GM18868 (cell line): Measurements from ENCODE around the gene UPB1.

Experiments
- ATAC-seq: cut with Tn5 transposase; IDR thresholded peaks from one replicate; pipeline ENCODE4 v1.9.1; 2021; ENCODE audit warnings: mild to moderate bottlenecking, moderate library complexity; ENCODE audit not compliant: unreplicated experiment

UPB1 gene

DNA sequence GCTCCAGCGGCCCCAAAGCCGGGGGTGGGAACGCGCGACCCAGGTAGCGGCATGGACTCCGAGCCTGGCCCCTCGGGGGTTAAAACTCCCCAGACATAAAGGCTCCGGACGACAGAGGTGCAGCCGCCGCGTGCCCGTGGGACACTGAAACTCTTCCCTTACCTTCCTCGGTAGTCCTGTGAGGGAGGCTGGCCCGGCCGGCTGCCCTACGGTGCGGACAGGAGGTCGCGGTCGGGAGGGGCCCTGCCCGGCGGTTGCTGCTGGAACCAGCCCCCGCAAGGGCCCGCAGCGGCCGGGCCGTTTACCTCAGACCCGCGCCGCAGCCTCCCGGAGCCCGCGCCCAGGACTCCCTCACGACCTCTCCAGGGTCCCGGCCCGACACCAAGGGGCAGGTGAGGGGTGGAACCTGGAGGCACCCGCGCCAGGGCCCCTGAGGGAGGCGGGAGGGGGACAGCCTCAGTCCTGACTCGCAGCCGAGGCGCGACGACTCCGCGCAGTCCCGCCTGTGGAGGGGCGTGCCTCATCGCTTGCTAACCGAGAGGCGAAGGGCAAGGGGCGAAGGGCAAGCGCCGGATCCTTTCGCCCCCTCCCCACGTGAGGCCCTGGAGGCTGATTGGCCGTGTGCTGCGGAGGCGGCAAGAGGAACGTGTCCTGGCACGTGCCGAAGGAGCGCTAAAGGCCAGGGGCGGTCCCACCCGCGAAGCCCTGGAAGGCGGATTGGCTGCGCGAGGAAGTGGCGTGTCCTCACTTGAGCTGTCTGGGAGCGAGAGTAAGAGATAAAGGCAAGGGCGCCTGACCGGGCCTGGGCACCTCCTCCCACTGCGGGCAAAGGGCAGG, at the start of gene UPB1:
Gene UPB1 (plus strand): TSS at position 805 of the 837 bp plus-strand sequence. CDS start 72 bp downstream, outside the sequence.
- ATAC-seq, result no peak

DNA sequence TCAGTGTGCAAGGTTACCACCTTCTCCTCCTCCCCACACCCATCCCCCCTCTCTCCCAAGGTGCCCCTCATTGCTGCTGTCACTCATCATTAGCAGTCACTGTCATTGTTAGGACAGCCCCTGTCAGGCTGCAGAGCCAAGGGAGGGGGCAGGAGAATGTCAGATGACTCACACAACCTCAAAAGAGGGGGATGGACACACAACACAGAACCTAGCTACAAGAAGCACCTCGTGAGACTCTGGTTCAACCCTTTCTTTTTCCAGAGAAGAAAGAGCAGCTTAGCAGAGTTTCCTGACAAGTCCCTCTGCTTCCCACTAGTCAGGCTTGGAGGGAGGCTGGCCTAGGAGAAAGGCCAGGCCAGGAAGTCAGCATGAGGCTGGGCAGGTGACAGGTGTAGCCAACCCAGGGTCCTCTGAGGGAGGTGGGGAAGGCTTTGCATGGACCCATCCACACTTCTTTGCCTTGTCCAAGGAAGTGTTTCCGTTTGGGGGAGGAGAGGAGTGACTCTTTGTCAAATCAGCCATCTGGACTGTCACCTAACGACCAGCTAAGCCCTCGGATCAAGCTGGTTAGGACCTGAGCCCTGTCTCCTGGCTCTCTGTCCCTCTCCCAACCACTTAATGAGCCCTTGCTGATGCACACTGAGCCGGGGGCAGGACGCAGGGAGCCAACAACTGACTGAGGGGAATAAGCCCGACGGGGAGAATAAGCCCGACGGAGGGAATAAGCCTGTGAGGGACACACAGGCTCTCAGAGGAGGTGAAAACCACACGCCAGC, 49.5 kb upstream of the UPB1 start:
- no peak for ATAC-seq

DNA sequence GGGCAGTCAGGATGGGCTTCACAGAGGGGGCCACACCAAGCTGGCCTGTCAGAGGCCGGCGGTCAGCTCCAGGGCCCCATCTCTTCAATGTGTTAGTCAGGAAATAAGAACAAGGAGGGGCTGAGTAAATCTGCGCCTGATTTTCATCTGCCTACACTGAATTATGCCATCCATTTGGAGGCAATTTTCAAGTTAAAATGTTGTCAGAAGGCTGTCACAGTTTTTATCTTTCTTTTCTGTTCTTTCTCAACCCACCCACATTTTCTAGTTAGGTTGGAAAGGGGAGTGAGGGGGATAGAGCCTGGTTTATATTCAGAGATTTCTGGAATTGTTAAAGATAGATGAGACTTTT, 48.9 kb upstream of the UPB1 start:
- no peak for ATAC-seq

DNA sequence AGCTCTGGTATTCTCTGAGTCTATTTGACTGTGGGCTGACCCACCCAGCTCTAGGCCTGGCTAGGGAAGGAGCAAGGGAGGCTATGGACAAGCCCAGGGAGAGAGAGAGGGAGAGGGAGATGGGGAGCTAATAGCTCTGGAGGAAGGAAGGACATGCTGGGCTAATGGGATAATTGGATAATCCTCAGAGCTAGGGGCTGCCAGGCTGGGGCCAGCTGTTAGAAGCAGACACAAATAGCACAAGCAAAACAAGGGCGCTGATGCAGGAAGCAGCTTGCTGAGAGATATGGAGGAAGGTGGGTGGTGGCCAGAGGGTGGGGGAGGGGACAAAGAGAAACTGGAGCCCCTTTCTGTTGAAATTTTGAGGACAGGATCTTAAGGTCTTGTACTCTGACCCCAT, 44.5 kb upstream of the UPB1 start:
- no peak for ATAC-seq

DNA sequence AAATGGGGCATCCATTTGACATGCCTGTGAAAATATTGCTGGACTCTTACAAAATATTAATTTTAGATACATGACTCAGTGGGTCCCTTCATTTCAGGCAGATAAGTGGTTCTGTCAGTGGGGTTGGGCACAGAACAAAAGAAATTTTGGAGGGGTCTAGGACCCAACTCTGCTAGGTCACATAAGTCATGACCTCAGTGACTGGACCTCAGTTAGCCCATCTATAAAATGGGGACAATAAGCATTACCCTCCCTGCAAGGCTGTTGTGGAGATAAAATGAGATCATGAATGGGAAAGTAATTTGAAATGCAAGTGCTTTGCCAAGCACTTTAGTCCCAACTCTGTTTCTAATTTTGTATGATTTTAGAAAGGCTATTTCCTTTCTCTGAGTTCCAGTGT, 44.0 kb upstream of the UPB1 start:
- no peak for ATAC-seq

DNA sequence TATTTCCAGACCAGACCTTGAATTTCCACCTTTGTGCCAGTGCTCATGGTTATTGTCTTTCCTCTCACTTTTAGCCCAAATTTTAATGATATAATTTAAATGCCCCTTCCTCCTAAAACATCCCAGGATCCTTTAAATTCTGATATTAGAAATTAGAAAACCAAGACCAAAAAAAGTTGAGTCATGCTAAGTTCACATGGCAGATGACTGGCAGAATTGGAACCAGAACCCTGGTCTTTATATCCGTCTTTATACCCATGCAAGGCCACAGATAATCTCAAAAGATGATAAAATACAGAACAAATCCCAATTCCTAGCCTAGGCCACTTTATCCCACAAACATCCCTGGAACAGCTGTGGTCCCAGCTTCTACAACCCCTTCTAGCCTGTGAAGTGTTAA, 41.3 kb upstream of the UPB1 start:
- ATAC-seq, result no peak

DNA sequence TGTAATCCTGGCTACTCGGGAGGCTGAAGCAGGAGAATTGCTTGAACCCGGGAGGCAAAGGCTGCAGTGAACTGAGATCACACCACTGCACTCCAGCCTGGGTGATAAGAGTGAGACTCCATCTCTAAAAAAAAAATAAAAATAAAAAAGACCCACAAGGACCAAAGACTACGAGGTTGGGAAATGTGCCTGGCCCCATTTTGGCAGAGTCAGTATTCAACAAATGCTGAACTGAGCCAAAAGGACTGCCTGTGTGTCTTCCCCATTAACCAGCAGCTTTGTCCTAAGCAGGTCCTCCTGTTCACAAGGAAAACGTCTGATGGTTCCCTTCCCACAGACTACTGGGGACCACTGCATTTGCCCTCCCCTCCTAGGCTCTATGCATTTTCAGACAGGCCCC, 40.1 kb upstream of the UPB1 start:
- ATAC-seq, result no peak

DNA sequence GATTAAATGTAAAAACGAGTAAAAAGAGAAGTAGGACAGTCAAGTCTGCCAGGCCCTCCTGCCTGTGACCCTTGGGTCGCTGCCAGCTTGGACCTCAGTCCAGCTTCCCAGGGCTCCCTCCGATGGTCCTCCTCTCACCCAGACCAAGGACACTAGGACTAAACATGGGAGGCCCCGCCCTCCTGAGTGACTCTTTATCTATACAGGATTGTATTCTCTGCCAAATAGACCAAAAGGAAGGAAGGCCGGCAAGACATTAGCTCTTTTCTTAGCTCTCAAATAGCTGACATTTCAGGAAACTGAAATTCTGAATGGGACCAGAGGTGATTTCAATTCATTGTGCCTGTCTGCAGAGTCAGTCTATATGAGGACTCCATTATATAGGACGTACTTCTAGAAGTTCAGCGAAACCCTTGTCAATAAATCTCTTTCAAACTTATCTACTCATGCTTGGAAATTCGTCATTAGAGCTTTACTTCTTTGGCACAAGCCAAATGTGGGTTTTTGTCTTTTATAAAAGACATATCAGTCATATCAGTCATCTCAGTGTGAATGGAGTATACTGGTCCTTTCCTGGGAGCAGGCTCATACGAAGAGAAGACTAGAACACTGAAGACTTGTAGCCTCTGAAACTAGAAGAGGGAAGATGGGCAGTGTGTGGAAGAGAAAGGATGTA, 39.2 kb upstream of the UPB1 start:
- no peak for ATAC-seq

DNA sequence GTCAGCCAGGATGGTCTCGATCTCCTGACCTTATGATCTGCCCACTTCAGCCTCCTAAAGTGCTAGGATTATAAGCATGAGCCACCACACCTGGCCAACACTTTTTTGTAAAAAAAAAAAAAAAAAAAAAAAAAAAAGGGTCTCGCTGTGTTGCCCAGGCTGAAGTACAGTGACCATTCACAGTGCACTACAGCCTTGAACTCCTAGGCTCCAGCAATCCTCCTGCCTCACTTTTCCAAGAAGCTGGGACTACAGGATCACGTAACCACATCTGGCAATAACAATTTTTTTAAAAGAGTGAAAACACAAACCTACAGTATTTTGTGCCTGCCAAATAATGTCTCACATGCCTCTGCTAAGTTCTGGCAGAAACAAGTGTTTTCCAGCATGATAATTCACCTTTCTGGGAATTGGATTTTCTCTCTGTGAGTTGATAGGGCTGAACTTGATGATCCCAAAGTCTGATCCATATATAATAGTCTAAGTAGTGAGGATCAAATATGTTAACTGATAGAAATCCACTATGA, 37.2 kb upstream of the UPB1 start:
- ATAC-seq, result no peak

DNA sequence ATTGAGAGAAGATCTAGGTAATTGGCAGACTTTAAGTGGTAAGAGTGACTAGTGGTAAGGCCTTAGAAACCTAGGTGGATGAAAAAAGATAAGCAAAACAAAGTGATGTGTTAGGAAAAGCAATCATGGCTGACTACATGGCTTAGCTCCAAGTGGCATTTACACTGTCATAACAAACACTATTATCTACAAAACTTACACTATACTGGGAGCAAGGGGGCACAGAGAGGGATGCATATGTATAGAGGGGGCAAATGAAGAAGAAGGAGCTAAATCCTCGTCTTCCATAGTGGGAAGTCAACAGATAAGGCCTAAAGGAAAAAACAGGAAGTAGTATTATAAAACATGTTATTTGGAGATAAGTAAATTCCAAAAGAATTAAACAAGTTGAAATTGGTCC, 35.2 kb upstream of the UPB1 start:
- ATAC-seq, result no peak

DNA sequence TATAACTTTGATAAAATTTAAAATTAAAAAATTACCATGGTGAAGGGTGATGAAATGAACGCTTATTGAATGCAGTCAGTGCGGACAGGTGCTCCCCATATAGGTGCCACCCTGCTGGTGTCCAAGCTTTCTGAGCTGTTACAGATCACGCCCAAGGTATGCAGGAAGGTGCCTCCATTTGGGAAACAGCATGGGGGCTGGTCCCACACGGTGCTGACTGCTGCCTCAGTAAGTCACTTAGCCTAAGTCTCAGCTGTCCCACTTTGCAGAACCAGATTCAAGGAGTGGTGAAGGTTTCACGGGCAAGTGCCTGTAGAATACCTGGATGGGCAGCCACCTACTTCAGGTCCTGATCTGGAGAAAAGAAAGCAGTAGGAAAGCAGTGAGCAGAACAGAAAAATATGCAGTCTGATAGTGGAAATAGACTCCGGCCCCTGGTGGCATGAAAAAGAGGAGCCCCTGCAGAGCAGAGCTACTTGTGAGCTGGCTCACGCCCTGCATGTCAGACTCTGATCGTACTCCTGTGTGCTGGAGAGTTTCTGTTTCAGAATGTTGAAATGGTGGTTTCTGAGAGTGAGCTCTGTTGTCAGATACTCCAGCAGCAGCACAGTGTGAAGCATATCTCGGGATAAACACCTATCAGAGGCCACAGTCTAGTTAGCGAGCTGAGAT, 34.6 kb upstream of the UPB1 start:
- peak; percentile 74 for ATAC-seq

DNA sequence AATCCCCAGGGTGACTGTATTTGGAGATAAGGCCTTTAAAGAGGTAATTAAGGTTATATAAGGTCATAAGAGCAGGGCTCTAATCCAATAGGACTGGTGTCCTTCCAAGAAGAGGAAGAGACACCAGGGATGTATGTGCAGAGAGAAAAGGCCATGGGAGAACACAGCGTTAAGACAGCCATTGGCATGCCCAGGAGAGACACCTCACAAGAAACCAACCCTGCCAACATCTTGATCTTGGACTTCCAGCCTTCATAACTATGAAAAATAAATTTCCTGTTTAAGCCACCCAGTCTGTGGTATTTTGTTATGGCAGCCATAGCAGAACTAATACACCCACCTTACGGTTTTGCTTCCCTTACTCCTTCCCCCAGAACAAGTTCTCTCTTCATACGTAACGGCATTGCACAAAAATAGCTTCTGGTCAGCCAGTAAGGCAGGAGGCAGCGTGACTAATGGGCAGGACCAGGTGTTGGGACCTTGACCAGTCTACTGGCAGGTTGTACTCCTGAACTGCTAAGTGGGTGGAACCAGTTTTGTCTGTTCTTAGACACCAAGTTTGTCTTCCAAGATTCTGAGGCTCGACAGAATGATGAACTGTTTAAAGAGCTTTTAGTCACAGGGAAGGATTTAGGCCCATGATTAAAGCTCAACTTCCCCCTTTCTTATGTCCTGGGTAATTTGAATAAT, 31.9 kb upstream of the UPB1 start:
- ATAC-seq, result no peak

DNA sequence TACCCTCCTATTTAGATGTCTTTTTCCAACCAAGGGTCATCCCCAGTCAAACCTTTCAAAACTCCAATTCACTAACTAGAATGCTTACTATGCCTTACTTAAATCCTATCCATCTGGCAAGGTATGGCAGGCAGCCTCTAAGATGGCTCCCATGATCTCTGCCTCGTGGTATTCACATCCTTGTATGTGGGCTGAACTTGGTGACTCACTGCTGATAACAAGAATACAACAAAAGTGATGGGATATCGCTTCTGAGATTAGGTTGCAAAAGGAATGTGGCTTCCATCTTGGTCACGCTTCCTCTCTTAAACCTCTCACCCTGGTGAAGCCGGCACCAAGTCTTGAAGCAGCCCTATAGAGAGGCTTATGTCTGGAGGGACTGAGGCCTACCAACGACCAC, 29.6 kb upstream of the UPB1 start:
- ATAC-seq, result no peak

DNA sequence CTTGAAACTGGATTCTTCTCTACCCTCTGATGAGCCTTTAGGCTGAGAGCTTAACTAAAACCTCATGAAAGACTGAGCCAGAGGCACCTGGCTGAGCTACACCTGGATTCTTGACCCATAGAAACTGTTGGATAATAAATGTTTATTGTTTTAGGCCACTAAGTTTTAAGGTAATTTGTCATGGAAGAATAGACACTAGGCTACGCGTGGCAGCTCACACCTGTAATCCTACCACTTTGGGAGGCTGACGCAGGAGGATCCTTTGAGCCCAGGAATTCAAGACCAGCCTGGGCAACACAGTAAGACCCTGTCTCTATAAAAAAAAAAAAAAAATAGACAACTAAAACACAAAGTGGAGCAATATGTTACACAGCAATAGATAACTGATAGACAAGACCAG, 29.2 kb upstream of the UPB1 start:
- no peak for ATAC-seq

DNA sequence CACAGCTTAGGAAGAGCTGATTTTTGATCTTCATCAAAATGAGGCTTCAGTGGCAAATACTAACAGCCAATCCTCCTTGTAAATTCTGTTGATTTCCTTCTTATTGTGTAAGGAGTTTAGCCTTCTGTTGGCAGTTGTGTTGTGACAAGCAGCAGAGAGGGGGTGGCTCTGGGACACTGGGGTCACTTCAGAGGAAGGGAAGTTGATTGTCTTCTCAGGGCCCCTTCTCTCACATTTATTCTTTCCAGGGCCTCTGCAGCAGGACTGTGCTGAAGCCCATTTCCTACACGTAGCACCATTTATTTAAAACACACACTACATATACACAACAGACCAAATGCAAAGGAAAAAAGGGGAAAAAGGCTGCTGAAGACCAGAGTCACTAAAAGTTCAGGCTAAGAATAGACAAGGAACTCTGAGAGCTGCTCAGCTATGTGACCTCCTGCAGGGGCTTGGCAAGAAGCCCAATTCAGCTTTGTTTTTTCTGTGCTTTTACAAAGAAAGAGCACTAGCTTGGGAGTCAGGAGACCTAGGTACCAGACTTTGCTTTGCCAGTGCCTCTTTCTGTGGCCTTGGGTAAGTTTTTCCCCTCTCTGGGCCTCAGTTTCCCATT, 28.3 kb upstream of the UPB1 start:
- ATAC-seq, result no peak

DNA sequence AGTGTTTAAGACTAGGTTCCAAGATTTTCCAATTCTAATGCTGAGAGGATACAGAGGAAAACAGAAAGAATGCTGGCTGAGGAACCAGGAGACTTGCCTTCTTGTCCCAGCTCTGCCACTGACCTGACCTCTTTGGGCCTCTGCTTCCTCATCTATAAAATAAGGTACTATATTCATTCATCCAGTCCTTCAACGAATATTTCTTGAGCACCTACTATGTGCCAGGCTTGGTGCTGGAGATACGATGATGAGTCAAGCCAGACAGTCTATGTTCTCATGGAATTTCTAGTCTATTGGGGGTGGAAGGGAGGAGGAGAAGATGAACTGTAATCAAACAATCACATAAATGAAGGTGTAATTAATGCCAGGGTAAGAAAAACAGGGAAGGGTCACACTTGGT, 27.8 kb upstream of the UPB1 start:
- ATAC-seq, result no peak

DNA sequence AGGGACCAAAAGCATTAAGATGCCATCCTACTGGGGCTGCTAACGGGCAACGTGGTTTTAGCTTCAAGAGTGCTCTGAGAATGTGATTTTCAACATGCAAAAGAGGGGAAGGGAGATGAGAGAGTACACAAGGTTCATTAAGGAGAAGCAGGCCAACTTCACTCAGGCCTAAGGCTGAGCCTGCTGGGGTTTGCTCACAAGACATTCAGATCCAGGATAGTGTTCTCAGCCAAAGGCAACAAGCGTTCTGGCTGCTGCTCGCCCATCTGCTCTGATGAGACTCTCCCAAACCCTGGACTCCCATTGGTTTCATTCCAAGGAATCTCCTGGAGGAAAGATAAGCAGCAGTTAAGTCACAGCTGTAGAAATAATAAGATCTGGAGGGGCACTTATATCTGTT, 23.6 kb upstream of the UPB1 start:
- no peak for ATAC-seq

DNA sequence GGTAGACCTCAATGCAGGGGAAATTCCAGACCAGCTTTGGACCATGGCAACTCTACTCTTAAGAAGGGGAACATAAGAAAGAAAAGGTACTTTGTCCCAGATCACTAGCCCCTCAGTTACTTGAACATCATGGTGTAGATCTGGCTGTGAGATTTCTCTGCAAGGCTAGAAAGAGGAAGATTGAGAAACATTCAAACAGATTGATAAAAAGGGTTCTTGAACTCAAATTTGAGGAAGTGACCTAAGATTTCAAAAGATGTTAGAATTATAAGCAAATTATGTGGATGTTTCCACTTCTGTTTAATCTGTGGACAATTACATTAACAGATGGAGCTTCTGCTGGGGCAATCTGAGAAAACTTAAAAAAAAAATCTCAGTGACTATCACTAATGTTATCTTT, 21.8 kb upstream of the UPB1 start:
- ATAC-seq, result no peak

DNA sequence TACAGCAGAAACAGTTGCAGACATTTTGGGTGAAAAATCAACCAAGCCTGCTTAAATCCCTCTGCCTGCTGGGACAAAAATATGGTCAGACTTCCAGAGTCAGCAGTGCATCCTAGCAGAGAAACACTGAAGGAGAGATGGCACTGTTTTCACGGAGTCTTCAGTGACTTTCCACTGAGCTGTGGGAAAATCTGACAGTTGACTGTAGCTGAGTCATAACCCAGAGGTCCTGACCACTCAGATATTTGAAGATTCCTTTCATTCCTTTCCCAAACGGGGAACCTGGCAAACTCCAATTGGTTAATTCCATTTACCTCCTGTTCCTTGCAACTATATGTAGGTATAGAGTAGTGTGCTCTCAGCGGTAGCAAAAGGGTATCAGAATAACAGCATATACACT, 20.9 kb upstream of the UPB1 start:
- no peak for ATAC-seq

DNA sequence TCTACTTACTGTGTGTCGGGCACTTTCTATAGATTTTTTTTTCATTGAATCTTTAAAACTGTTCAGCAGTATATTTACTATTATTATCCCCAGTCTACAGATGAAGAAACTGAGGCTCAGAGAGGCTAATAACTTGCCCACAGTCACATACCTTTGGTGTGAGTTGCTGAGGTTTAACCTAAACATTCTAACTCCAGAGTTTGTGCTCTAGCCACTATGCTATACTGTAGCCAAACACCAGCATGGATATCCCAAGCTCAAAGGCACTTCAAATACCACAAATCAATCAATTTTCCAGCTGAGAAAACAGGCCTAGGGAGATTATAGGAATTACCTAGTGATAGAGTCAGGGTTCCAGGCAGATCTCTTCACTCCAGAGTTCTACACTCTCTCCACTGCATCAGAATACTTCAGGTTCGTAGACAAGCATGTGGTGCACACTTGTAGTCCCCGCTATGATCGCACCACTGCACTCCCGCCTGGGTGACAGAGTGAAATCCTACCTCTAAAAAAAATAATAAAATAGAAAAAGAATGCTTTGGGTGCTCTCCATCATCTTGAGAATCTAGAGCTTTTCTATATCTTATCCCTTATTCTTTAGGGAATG, 20.4 kb upstream of the UPB1 start:
- no peak for ATAC-seq
